ENCODE results near the gene SLC39A9.
A peak's percentile ranks its signal among the peaks of the same experiment; 100 is the strongest.

SLC39A9 gene

DNA sequence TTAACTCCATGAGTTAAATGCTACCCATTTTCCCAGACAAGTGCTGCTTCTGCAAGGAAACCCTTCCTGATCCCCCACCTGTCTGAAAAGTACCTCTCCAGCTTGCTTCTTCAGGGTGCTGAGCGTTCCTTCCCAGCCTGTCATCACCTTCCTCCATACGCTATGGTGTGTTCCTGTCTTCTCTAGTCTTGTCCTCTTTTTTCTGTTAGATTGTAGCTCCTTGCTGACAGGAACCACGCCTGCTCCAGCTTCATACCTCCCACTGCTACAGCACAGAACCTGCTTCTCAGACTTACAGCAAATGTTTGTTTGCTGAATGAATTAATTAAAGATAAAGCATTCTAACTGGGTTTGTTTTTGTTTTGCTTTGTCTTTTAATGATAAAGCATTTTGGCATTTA, 39.5 kb upstream of the SLC39A9 start:
- no peak overlapping the region for H3K4me3 ChIP-seq (ENCODE audit: low read depth, low read length)
- DNase-seq (ENCODE audit: low read depth) = no peak
- no peak for TF ChIP-seq CTCF (conservative IDR thresholded peaks at IDR 0.05; ENCODE audit: low read depth, low read length)

DNA sequence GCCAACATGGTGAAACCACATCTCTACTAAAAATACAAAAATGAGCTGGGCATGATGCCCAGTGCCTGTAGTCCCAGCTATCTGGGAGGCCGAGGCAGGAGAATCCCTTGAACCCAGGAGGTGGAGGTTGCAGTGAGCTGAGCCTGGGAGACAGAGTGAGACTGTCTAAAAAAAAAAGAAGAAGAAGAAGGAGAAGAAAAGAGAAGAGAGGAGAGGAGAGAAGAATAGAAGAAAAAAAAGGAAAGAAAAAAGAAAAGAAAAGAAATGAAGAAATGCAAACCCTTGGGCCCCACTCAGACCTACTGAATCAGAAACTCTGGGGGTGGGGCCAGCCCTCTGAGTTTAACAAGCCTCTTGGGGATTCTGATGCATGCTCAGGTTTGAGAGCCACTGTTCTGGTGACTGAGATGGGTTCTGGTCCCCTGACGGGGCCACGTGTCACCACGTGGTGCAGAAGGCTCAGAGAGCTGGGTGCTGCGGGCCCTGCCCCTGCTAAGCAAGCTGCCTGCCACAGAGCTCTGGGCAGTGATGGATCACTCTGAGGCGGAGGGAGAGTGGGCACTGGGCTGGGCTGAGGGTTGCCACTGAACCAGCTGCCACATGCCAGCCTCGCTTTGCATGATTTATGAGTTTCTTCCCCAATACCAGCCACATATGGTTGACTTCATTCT, 37.9 kb upstream of the SLC39A9 start:
- no peak for DNase-seq (ENCODE audit: low read depth)

DNA sequence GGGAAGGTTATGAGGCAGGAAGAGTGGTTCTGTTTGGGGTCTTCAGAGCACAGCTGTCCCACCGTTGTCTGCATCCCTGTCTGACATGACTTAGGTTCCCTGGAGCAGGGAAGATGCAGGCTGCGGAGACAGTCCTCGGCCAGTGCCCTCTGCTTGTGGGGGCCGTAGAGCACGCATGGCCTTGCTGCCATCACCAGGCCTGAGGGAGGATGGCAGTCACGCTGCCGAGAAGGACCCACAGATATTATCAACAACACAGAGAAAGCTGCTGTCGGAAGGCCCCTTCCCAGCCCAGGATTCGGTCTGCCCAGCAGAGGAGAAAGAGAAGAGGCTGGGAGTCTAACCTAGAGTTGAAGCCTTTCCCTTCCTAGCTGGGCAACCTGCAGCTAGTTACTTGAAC, 35.4 kb upstream of the SLC39A9 start:
- peak; percentile 75 for TF ChIP-seq CTCF (conservative IDR thresholded peaks at IDR 0.05; ENCODE audit: low read depth, low read length)
- no peak overlapping the region for H3K4me3 ChIP-seq (ENCODE audit: low read depth, low read length)
- DNase-seq (ENCODE audit: low read depth) = peak; percentile 61

More for the DNA sequence above, 37.9 kb upstream of the SLC39A9 start:
- no peak for TF ChIP-seq CTCF (conservative IDR thresholded peaks at IDR 0.05; ENCODE audit: low read depth, low read length)
- H3K4me3 ChIP-seq (ENCODE audit: low read depth, low read length) = no peak overlapping the region

GRCh38 chr14:69363964-69364363, 34.5 kb upstream of the SLC39A9 start:
- no peak for DNase-seq (ENCODE audit: low read depth)
- H3K4me3 ChIP-seq (ENCODE audit: low read depth, low read length) = no peak overlapping the region
- no peak for TF ChIP-seq CTCF (conservative IDR thresholded peaks at IDR 0.05; ENCODE audit: low read depth, low read length)

DNA sequence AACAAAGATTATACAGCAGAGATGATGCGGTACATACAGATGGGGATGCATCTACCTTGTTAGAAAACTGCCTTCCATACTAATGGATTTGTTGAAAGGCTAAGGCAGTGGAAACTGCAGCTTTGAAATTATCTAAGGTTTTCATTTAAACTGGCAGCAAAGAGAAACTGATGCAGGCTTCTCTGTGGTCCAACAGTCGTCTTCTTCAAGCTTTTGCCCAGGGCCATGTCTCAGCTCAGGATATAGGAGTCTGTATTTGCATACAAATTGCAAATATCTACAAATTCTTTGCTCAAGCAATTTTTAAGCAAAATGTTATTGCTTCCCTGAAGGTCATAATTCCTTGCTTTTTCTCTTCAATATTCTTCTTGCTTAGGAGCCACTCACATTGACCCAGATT, 34.1 kb upstream of the SLC39A9 start:
- TF ChIP-seq CTCF (conservative IDR thresholded peaks at IDR 0.05; ENCODE audit: low read depth, low read length) = no peak
- H3K4me3 ChIP-seq (ENCODE audit: low read depth, low read length) = no peak overlapping the region
- DNase-seq (ENCODE audit: low read depth) = no peak

- no peak for TF ChIP-seq CTCF (conservative IDR thresholded peaks at IDR 0.05; ENCODE audit: low read depth, low read length)
- H3K4me3 ChIP-seq (ENCODE audit: low read depth, low read length) = no peak overlapping the region
- no peak for DNase-seq (ENCODE audit: low read depth)
Measured at GRCh38 chr14:69366069-69366468, 32.4 kb upstream of the SLC39A9 start.

GRCh38 chr14:69366761-69367160, 31.7 kb upstream of the SLC39A9 start:
- TF ChIP-seq CTCF (conservative IDR thresholded peaks at IDR 0.05; ENCODE audit: low read depth, low read length) = no peak
- H3K4me3 ChIP-seq (ENCODE audit: low read depth, low read length) = no peak overlapping the region

More at GRCh38 chr14:69366761-69367160, 31.7 kb upstream of the SLC39A9 start:
- DNase-seq (ENCODE audit: low read depth) = no peak

Data from choroid plexus epithelial cell (primary cell).